GM19468 (cell line): Measurements from ENCODE around the gene NIN.

Source experiments
- ATAC-seq: cut with Tn5 transposase; IDR thresholded peaks from one replicate; pipeline ENCODE4 v1.9.1; 2021; ENCODE audit warnings: mild to moderate bottlenecking, moderate library complexity, moderate number of reproducible peaks; ENCODE audit not compliant: unreplicated experiment; ENCODE audit errors: extremely low read depth

Gene NIN

DNA sequence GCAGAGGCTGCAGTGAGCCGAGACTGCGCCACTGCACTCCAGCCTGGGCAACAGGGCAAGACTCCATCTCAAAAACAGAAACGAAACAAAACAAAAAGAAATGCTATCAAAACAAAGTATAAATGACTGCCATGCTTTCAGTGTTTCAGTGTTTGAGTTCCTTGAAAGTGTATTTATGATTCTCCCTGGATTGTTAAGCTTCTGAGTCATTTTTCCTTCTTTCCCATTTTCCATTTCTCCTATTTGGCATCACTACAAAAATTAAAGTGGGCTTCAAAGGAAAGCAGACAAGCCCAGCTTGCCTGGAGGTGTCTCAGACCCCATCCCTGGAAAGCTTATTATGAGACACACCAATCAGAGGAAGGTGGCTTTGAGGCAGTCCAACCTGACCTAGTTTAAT lies 35.1 kb downstream of the NIN start:
- ATAC-seq = no peak

DNA sequence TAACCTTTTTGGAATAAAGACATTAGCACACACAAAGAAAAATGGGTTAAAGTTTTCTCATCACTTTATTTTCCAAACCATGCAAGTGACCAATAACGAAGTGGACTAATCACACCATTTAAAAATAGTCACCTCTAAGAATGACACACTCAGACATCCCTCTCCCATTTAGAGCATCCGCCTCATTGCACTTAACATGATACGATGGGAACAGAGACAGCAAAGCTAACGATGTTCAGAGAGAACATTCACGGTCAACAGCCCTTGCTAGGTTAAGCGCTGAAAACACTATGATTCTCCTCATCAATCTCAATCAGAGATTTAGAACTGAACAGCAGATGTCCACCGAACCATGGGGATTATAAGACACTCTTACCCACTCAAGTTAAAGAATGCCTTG lies 35.8 kb downstream of the NIN start:
- no peak for ATAC-seq

DNA sequence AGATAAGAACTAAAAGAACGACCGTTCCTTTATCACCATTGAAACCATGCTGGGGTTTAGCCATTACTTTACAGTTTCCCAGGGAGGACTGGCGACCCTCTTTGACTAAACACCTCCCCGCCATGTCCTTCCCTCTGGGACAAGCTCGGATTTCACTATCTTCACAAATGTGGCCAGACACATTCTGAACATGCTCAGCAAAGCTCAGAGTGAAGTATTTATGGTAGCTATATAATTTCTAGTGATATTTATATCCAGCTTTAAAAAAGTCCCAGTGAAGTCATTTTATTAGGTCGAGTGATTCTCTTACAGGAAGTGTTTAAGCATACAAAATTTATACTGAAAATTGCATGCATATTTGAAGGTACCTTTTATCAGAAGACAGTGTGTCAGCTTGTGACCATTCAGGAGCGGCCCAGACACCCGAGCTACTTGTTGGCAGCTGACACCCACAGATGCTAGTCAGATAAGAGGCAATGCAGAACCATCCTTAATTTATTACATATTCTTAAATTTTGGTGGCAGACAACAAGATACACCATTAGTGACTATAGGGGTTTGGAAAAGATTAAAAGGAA lies 36.8 kb downstream of the NIN start:
- no peak for ATAC-seq

GRCh38 chr14:50792634-50793068 lies 38.3 kb downstream of the NIN start:
- no peak for ATAC-seq

GRCh38 chr14:50792051-50792477 lies 38.9 kb downstream of the NIN start:
- no peak for ATAC-seq

GRCh38 chr14:50791201-50791600 lies 39.8 kb downstream of the NIN start:
- ATAC-seq = no peak

- ATAC-seq = no peak
Observed at GRCh38 chr14:50790589-50790988, 40.4 kb downstream of the NIN start.

DNA sequence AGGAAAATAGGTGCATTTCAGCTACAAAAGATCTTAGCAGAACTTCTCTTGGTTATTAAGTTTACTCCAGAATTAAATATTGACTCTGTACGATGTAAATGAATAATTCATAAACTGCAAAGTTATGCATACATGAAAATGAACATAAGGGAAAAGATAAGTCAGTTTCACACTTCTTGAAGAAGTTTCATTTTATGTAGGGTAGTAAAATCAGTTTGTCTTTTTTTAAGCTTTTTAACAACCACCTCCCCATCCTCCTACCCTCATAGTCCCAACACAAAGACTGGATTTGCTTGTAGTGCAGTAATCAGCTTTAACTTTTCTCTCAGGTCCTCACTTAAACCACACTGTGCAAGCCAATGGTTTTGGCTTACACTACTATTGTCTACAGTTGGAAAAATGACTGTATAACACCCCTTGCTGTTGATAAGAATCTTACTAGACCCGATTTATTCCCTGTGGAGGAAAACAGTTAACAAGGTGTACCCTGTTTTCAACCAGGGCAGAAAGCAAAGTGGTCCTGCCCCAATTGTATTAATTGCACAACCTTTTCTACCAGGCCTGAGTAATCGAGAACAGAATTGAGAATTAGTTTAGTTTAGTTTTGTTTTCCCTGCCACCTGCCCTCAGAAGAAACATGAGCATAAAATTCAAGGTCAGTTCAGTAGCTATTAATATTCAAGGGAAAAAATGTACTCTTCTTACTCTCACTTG lies 44.1 kb downstream of the NIN start:
- no peak for ATAC-seq

- no peak for ATAC-seq
Observed at GRCh38 chr14:50785457-50786063, 45.4 kb downstream of the NIN start.

GRCh38 chr14:50784683-50785456 lies 46.1 kb downstream of the NIN start:
- no peak for ATAC-seq

- no peak for ATAC-seq
Observed at GRCh38 chr14:50783563-50783962, 47.4 kb downstream of the NIN start.

DNA sequence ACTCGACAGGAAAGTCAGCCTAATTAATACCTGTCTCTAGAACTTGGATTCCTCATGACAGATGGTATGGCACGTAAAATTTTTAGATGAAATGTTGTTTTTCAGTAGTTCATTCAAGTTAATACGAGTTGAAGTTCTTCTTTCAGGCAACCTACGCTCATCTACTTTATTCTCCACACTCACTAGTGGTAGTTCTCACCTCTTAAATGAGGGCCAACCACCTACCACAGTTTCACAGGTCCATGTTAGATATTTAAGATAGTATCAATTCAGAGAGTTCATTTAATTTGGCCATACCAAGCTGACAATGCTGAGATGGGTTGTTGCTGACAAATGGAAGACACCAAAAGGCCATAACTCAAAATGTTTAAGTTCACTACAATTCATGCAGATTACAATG lies 50.6 kb downstream of the NIN start:
- ATAC-seq = no peak

DNA sequence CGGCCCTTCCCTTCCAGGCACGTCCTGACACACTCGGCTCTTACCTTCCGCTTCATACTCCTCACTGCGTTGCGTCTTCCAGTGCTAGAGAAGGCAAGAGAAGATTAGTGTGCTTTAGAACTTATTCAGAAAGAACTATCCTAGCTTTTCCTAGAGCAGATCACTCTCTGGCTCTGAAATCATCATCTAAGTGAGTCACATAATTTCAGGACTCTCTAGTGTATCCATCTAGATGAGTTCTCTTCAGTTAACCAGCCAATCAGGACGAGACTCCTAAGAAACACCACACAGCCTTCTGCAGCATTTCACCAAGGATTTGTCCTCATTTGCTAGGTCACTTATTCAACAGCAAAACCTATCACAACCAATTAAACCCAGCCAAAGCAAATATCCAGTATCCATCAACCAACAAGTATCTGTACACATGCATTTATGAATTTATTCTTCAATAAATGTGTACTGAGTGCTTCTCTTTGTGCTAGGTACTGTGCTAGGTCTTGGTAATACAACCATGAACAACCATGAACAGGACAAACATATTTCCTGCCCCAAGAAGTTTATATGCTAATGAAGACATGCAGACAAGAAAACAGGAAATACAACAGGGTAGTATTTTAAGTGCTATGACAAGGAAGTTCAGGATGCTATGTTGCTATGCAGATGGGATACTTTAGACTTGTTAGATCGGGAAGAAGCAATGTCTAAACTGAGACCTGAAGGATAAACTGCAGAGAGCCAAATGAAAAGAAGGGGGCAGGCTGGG lies 52.1 kb downstream of the NIN start:
- ATAC-seq = no peak

- ATAC-seq = no peak
Observed at GRCh38 chr14:50776522-50776921, 54.4 kb downstream of the NIN start.

DNA sequence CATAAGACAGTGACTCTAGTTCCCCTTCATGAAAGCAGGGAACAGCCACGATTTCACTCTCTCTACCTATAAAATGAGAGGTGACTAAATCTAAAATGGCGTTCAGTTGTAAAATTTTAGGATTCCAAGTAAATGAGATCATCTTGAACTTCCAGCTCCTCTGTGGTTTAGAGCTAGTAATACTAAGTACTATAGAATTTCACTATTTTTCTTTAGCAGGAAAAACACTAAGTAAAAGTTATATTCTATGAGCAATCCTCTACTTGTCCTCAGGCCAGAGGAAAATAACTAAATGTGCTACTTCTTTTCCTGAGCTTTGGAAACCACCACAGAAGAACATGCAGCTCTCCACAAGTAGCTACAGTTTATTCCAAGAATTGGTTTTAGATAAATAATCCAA lies 55.6 kb downstream of the NIN start:
- ATAC-seq = no peak

GRCh38 chr14:50774542-50775267 lies 56.3 kb downstream of the NIN start:
- no peak for ATAC-seq

GRCh38 chr14:50773632-50774541 lies 57.1 kb downstream of the NIN start:
- no peak for ATAC-seq

- no peak for ATAC-seq
Observed at GRCh38 chr14:50772412-50772811, 58.5 kb downstream of the NIN start.

- no peak for ATAC-seq
Observed at GRCh38 chr14:50770586-50770985, 60.4 kb downstream of the NIN start.
